ENCODE results near the gene AHCY.
"Not testable (repeated sequence)": the region's sequence is repeated elsewhere in the genome, so short reads cannot be mapped to it uniquely, and the experiment has no call there.

The AHCY gene

GRCh38 chr20:34300809-34301586 lies 2.2 kb downstream of the AHCY start:
- Histone ChIP-seq H3K4me3 (ENCODE audit: low read length) (no peak overlapping the region), H3K9ac (ENCODE audit: low read length) (no peak overlapping the region), H3K4me1 (ENCODE audit: control insufficient read depth, insufficient read depth, low read length) (peaks cover 27% of the 10 kb centered on the region), H3K9me3 (ENCODE audit: control insufficient read depth, low read length) (no peaks in the 10 kb centered on the region), H3K36me3 (ENCODE audit: control insufficient read depth, insufficient read depth, low read length) (no peaks in the 10 kb centered on the region), H3K27me3 (ENCODE audit: control insufficient read depth, insufficient read depth, low read length) (no peaks in the 10 kb centered on the region)

GRCh38 chr20:34300256-34300806 lies 2.8 kb downstream of the AHCY start:
- Histone ChIP-seq H3K9ac (ENCODE audit: low read length) (no peak overlapping the region), H3K4me1 (ENCODE audit: control insufficient read depth, insufficient read depth, low read length) (peaks cover 27% of the 10 kb centered on the region), H3K36me3 (ENCODE audit: control insufficient read depth, insufficient read depth, low read length) (no peaks in the 10 kb centered on the region), H3K4me3 (ENCODE audit: low read length) (no peak overlapping the region), H3K9me3 (ENCODE audit: control insufficient read depth, low read length) (no peaks in the 10 kb centered on the region), H3K27me3 (ENCODE audit: control insufficient read depth, insufficient read depth, low read length) (no peaks in the 10 kb centered on the region)

GRCh38 chr20:34299556-34300255 lies 3.4 kb downstream of the AHCY start:
- Histone ChIP-seq H3K36me3 (ENCODE audit: control insufficient read depth, insufficient read depth, low read length) (no peaks in the 10 kb centered on the region), H3K9ac (ENCODE audit: low read length) (no peak overlapping the region), H3K4me3 (ENCODE audit: low read length) (no peak overlapping the region), H3K27me3 (ENCODE audit: control insufficient read depth, insufficient read depth, low read length) (no peaks in the 10 kb centered on the region), H3K9me3 (ENCODE audit: control insufficient read depth, low read length) (no peaks in the 10 kb centered on the region), H3K4me1 (ENCODE audit: control insufficient read depth, insufficient read depth, low read length) (peaks cover 27% of the 10 kb centered on the region)

- peaks cover 27% of the 10 kb centered on the region for H3K4me1 ChIP-seq (ENCODE audit: control insufficient read depth, insufficient read depth, low read length)
- not testable (repeated sequence) for H3K27me3 ChIP-seq (ENCODE audit: control insufficient read depth, insufficient read depth, low read length); H3K4me3 ChIP-seq (ENCODE audit: low read length); H3K9ac ChIP-seq (ENCODE audit: low read length); H3K9me3 ChIP-seq (ENCODE audit: control insufficient read depth, low read length); H3K36me3 ChIP-seq (ENCODE audit: control insufficient read depth, insufficient read depth, low read length)
Observed at GRCh38 chr20:34298294-34298784, 4.8 kb downstream of the AHCY start.

GRCh38 chr20:34296468-34296867 lies 6.7 kb downstream of the AHCY start:
- Histone ChIP-seq H3K9ac (ENCODE audit: low read length) (no peak overlapping the region), H3K27me3 (ENCODE audit: control insufficient read depth, insufficient read depth, low read length) (no peaks in the 10 kb centered on the region), H3K36me3 (ENCODE audit: control insufficient read depth, insufficient read depth, low read length) (peaks cover 13% of the 10 kb centered on the region), H3K4me3 (ENCODE audit: low read length) (no peak overlapping the region), H3K4me1 (ENCODE audit: control insufficient read depth, insufficient read depth, low read length) (peaks cover 25% of the 10 kb centered on the region), H3K9me3 (ENCODE audit: control insufficient read depth, low read length) (no peaks in the 10 kb centered on the region)

- H3K27me3 ChIP-seq (ENCODE audit: control insufficient read depth, insufficient read depth, low read length): no peaks in the 10 kb centered on the region
- no peak overlapping the region for H3K4me3 ChIP-seq (ENCODE audit: low read length)
- H3K36me3 ChIP-seq (ENCODE audit: control insufficient read depth, insufficient read depth, low read length): peaks cover 23% of the 10 kb centered on the region
- peaks cover 13% of the 10 kb centered on the region for H3K4me1 ChIP-seq (ENCODE audit: control insufficient read depth, insufficient read depth, low read length)
- H3K9me3 ChIP-seq (ENCODE audit: control insufficient read depth, low read length): no peaks in the 10 kb centered on the region
- no peak overlapping the region for H3K9ac ChIP-seq (ENCODE audit: low read length)
Observed at GRCh38 chr20:34295284-34295683, 7.9 kb downstream of the AHCY start.

GRCh38 chr20:34294563-34294962 lies 8.6 kb downstream of the AHCY start:
- H3K9me3 ChIP-seq (ENCODE audit: control insufficient read depth, low read length): no peaks in the 10 kb centered on the region
- H3K36me3 ChIP-seq (ENCODE audit: control insufficient read depth, insufficient read depth, low read length): peaks cover 28% of the 10 kb centered on the region

GRCh38 chr20:34293589-34293988 lies 9.6 kb downstream of the AHCY start:
- no peaks in the 10 kb centered on the region for H3K27me3 ChIP-seq (ENCODE audit: control insufficient read depth, insufficient read depth, low read length)
- H3K4me3 ChIP-seq (ENCODE audit: low read length): no peak overlapping the region
- H3K4me1 ChIP-seq (ENCODE audit: control insufficient read depth, insufficient read depth, low read length): peaks cover 7% of the 10 kb centered on the region
- no peaks in the 10 kb centered on the region for H3K9me3 ChIP-seq (ENCODE audit: control insufficient read depth, low read length)
- H3K9ac ChIP-seq (ENCODE audit: low read length): no peak overlapping the region
- peaks cover 28% of the 10 kb centered on the region for H3K36me3 ChIP-seq (ENCODE audit: control insufficient read depth, insufficient read depth, low read length)

More at GRCh38 chr20:34294563-34294962, 8.6 kb downstream of the AHCY start:
- Histone ChIP-seq H3K9ac (ENCODE audit: low read length) (no peak overlapping the region), H3K4me1 (ENCODE audit: control insufficient read depth, insufficient read depth, low read length) (peaks cover 7% of the 10 kb centered on the region), H3K27me3 (ENCODE audit: control insufficient read depth, insufficient read depth, low read length) (no peaks in the 10 kb centered on the region), H3K4me3 (ENCODE audit: low read length) (no peak overlapping the region)

- Histone ChIP-seq H3K4me1 (ENCODE audit: control insufficient read depth, insufficient read depth, low read length) (peaks cover 7% of the 10 kb centered on the region), H3K27me3 (ENCODE audit: control insufficient read depth, insufficient read depth, low read length) (no peaks in the 10 kb centered on the region), H3K9me3 (ENCODE audit: control insufficient read depth, low read length) (no peaks in the 10 kb centered on the region), H3K36me3 (ENCODE audit: control insufficient read depth, insufficient read depth, low read length) (peaks cover 28% of the 10 kb centered on the region), H3K9ac (ENCODE audit: low read length) (no peak overlapping the region), H3K4me3 (ENCODE audit: low read length) (no peak overlapping the region)
Observed at GRCh38 chr20:34293119-34293518, 10.0 kb downstream of the AHCY start.

- no peak overlapping the region for H3K4me3 ChIP-seq (ENCODE audit: low read length)
- H3K36me3 ChIP-seq (ENCODE audit: control insufficient read depth, insufficient read depth, low read length): peaks cover 28% of the 10 kb centered on the region
- H3K9me3 ChIP-seq (ENCODE audit: control insufficient read depth, low read length): no peaks in the 10 kb centered on the region
- H3K9ac ChIP-seq (ENCODE audit: low read length): no peak overlapping the region
- no peaks in the 10 kb centered on the region for H3K27me3 ChIP-seq (ENCODE audit: control insufficient read depth, insufficient read depth, low read length)
- peaks cover 7% of the 10 kb centered on the region for H3K4me1 ChIP-seq (ENCODE audit: control insufficient read depth, insufficient read depth, low read length)
Observed at GRCh38 chr20:34292496-34292895, 10.7 kb downstream of the AHCY start.

GRCh38 chr20:34290471-34290870 lies 12.7 kb downstream of the AHCY start:
- Histone ChIP-seq H3K4me1 (ENCODE audit: control insufficient read depth, insufficient read depth, low read length) (peaks cover 7% of the 10 kb centered on the region), H3K4me3 (ENCODE audit: low read length) (no peak overlapping the region), H3K9ac (ENCODE audit: low read length) (no peak overlapping the region), H3K36me3 (ENCODE audit: control insufficient read depth, insufficient read depth, low read length) (peaks cover 28% of the 10 kb centered on the region), H3K9me3 (ENCODE audit: control insufficient read depth, low read length) (no peaks in the 10 kb centered on the region), H3K27me3 (ENCODE audit: control insufficient read depth, insufficient read depth, low read length) (no peaks in the 10 kb centered on the region)

- H3K27me3 ChIP-seq (ENCODE audit: control insufficient read depth, insufficient read depth, low read length); H3K4me3 ChIP-seq (ENCODE audit: low read length); H3K9ac ChIP-seq (ENCODE audit: low read length); H3K9me3 ChIP-seq (ENCODE audit: control insufficient read depth, low read length); H3K4me1 ChIP-seq (ENCODE audit: control insufficient read depth, insufficient read depth, low read length): not testable (repeated sequence)
- peaks cover 30% of the 10 kb centered on the region for H3K36me3 ChIP-seq (ENCODE audit: control insufficient read depth, insufficient read depth, low read length)
Observed at GRCh38 chr20:34287500-34287899, 15.7 kb downstream of the AHCY start.
